ENCODE measurements around the gene KIF22.

KIF22 gene

GRCh38 chr16:29804020-29804419 is 13.5 kb downstream of the KIF22 start:
- no peak for DNase-seq (ENCODE audit: low spot score)

- DNase-seq (ENCODE audit: low spot score) = no peak
These were observed 14.1 kb downstream of the KIF22 start for GRCh38 chr16:29804455-29805231.

GRCh38 chr16:29805232-29806098 is 14.9 kb downstream of the KIF22 start:
- DNase-seq (ENCODE audit: low spot score) = peak; percentile 99

GRCh38 chr16:29806099-29806579 is 15.6 kb downstream of the KIF22 start, which contains the start of gene MAZ:
MAZ (plus strand) TSS chr16:29806529; CDS start chr16:29806702, 173 bp downstream.
- DNase-seq (ENCODE audit: low spot score) = no peak

- DNase-seq (ENCODE audit: low spot score) = peak; percentile 77
These were observed 16.3 kb downstream of the KIF22 start for GRCh38 chr16:29806641-29807425.

- DNase-seq (ENCODE audit: low spot score) = peak; percentile 88
These were observed 17.1 kb downstream of the KIF22 start for GRCh38 chr16:29807426-29808218.

GRCh38 chr16:29808219-29808900 is 17.8 kb downstream of the KIF22 start:
- DNase-seq (ENCODE audit: low spot score) = no peak

- no peak for DNase-seq (ENCODE audit: low spot score)
These were observed 18.6 kb downstream of the KIF22 start for GRCh38 chr16:29809031-29809747.

GRCh38 chr16:29809850-29810698 is 19.5 kb downstream of the KIF22 start:
- DNase-seq (ENCODE audit: low spot score) = peak; percentile 68

GRCh38 chr16:29810699-29811169 is 20.2 kb downstream of the KIF22 start:
- peak; percentile 61 for DNase-seq (ENCODE audit: low spot score)

GRCh38 chr16:29811170-29811895 is 20.8 kb downstream of the KIF22 start:
- peak; percentile 99 for DNase-seq (ENCODE audit: low spot score)

GRCh38 chr16:29811896-29812665 is 21.5 kb downstream of the KIF22 start, which contains the start of gene PRRT2:
PRRT2 (plus strand) TSS chr16:29812193; CDS start chr16:29813055, 862 bp downstream.
- peak; percentile 89 for DNase-seq (ENCODE audit: low spot score)

GRCh38 chr16:29812754-29813643 is 22.4 kb downstream of the KIF22 start:
- no peak for DNase-seq (ENCODE audit: low spot score)

GRCh38 chr16:29813644-29814562 is 23.4 kb downstream of the KIF22 start:
- DNase-seq (ENCODE audit: low spot score) = peak; percentile 80

GRCh38 chr16:29814592-29814991 is 24.0 kb downstream of the KIF22 start:
- DNase-seq (ENCODE audit: low spot score) = no peak
